Stimulated activated CD4-positive, alpha-beta T cell treated with anti-CD3 and anti-CD28 coated beads, Interleukin-15, amount 100 ng/mL, for 48 hours (primary cell): ENCODE results near the gene EZR.
"Not testable (repeated sequence)": the region's sequence is repeated elsewhere in the genome, so short reads cannot be mapped to it uniquely, and the experiment has no call there.

Experiments
- DNase-seq, 2 donors: peaks; one replicate each; pipeline ENCODE4 v3.0.0-alpha.2; 2020; ENCODE audit warnings: low read depth in 2 of 2

The EZR gene

GRCh38 chr6:158797331-158798310 lies 21.5 kb downstream of the EZR start:
- no peak for DNase-seq

DNA sequence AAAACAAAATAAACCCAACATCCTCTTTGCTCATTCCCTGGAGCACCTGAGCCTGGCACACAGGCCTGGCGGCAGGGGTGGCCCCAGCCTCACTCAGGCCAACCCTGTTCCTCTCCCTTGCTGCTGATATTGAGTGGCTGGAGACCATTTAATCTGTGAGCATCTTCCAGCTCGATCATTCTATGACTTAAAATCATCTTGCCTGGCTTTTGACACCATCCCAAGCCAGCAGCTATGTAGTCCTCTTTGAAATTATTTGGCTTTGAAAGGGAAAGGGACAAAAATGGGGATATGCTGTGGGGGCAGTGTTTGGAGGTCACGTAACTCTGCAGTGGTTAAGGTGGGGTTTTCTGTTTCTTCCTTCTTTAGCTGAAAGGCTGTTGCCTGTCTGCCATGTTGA lies 22.8 kb downstream of the EZR start:
- DNase-seq: no peak

DNA sequence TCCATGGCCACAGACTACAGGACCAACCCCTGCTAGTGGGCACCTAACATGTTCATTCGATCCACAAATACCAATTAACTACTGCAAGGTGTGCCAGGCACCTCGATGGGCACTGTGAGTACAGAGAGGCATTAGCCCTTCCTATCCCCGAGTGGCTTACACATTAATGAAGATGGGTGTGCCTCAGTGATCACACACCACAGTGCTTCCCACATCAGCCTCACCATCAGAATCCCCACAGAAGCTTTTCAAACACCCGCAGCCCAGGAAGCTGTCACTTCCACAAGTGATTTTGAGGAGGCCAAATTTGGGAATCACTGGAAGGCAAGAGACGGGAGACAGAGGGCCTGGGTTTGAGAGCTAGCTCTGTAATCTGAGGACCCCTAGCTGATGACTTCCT lies 23.7 kb downstream of the EZR start:
- DNase-seq: no peak

DNA sequence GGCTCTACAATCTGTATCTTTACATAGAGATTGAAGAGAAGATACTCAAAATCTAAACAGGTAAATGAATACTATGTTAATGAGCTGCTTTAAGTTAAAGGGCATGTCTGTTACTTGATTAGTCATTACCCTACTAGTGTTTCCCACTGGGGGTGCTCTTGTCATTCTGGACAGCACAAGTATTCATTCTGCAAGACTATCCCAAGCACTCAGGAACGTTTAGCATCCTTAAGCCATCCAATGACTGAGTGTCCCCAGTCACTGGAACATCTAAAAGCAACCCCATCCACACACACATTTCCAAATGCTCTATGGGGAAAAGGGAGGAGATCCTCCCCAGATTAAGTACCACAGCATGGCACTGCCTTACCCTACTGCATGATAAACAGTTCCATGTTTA lies 25.7 kb downstream of the EZR start:
- no peak for DNase-seq

DNA sequence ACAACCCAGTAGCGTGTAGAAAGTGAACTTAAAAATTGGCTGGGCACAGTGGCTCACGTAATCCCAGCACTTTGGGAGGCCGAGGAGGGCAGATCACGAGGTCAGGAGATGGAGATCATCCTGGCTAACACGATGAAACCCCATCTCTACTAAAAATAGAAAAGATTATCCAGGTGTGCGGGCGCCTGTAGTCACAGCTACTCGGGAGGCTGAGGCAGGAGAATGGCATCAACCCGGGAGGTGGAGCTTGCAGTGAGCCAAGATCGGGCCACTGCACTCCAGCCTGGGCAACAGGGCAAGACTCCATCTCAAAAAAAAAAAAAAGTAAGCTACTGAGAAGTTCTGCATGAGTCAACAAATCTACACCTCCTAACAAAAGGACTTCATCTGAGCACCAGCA lies 26.7 kb downstream of the EZR start:
- not testable (repeated sequence) for DNase-seq

GRCh38 chr6:158791274-158791855 lies 27.8 kb downstream of the EZR start:
- no peak for DNase-seq

GRCh38 chr6:158789115-158789917 lies 29.9 kb downstream of the EZR start:
- DNase-seq: no peak

GRCh38 chr6:158787395-158787794 lies 31.8 kb downstream of the EZR start:
- DNase-seq: no peak

DNA sequence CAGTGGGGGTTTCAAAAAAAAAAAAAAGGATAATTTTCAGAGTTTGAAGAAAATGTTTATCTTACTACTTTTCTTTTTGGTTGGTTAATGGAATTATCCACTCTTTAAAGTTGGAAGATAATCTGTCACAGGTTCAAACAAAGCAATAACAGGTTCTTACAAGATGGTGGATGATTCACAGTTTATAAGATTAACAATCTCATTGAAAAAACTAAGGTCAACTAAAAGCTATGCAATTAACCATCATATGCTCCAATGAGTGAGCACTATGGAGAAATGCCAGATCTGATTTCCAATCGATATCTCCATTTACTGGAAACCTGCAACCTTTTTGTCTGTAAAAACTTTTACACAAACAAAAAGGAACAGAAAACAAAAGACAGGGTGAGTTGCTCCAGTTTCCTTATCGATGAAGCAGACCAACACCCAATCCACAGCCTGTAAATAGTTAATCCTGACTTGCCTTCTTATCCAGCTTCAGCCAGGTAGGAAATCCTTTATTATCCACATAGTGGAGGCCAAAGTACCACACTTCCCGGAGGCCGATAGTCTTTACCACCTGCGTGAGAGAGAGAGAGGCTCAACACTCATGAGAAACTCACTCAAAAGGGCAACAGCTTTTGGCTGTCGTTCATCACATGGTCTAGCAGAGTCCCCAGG lies 32.4 kb downstream of the EZR start:
- DNase-seq: no peak

- DNase-seq: no peak
Measured at GRCh38 chr6:158785036-158785435, 34.1 kb downstream of the EZR start.

DNA sequence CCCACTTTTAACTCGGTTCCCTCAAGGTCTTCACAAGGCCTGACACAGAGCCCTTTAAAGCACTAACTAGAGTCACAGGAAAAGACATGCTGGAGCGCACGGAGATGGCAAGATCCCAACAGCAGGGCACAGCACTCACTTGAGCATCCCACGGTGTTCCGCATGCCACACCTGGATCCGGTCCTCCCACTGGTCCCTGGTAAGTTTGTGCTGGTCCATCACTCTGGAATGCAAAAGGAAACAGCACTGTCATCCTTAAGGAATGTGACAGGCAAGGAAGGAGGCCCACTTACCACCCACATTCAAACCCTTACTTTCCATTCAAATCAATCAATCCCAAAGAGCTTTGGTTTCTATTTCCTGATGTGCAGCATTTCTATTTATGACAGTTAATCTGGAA lies 34.7 kb downstream of the EZR start:
- DNase-seq: no peak

DNA sequence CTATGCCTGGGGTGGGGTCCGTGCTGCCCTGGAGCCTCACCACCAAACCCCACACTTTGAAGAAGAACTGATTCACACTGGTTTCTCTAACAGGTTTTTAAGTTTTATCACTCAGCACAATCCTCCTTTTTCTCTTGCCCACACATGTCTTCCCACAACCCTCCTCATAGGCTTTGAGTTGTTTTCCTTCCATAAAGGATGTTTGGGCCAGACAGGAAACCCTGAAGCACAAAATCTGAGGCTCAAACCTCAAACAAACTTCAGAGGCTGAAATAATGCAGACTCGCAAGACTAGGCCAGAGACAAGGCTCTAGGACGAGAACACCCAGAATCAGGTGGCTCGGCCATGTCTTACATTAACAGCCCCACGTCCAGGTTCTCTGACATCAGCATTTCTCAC lies 35.3 kb downstream of the EZR start:
- no peak for DNase-seq

- no peak for DNase-seq
Measured at GRCh38 chr6:158783167-158783450, 36.1 kb downstream of the EZR start.

GRCh38 chr6:158782432-158783166 lies 36.6 kb downstream of the EZR start:
- no peak for DNase-seq

- DNase-seq: no peak
Measured at GRCh38 chr6:158781692-158782373, 37.3 kb downstream of the EZR start.

DNA sequence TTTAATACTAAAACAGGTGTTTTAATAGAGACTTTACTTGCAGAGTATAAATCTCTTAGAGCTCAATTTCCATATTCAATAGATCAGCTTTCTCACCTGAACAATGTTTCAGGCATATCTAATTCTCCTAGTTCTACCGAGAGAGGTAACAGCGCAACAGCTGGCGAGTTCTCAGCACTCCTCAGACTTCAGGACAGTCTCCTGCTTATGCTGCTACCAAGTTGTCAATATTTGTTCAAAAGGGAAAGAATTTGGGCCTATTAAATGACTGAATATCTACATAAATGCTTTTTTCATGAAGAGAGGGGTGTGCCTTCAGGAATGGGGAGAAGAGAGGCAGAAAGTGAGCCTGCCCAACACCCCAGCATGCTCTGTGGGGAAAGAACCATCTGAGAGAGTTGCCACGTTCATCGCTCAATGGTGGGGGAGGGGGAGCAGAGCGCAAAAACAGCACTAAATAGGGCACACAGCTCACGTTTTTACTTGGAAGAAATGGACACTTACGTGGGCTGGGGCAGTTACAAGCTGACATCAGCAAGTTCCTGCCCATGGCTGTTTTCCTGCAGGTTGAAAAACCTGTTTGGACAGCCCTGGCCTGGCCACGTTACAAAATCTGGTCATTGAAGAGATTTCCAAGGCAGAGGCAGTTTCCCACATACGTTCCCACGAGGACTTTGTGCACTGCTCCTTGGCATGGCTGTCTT lies 38.0 kb downstream of the EZR start:
- DNase-seq: no peak

GRCh38 chr6:158780246-158780884 lies 38.8 kb downstream of the EZR start:
- no peak for DNase-seq

- DNase-seq: no peak
Measured at GRCh38 chr6:158778005-158778527, 41.1 kb downstream of the EZR start.

DNA sequence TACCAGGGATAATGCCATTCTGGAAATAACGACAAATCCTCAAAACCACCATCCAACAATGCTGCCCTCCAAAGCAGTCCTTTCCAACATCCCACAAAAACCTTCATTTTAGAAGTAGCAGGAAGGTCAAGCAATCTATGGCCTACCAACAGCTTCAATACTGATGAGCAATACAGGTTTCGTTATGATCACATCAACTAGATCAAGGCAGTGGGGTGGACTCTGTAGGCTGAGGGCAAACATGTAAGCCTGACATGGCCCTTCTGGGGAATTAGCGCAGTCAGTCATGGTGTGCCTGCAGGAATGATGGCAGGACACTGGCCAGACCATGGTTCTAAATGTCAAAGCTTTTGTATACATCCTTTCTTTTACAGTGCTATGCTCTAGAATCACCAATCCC lies 41.7 kb downstream of the EZR start:
- no peak for DNase-seq
